Nucleus accumbens (tissue), 56 donors: Measurements from ENCODE around the gene ODF4.
"Not testable (repeated sequence)": the region's sequence is repeated elsewhere in the genome, so short reads cannot be mapped to it uniquely, and the experiment has no call there.

Source experiments
- DNase-seq, 56 donors: peaks; one replicate each; lab custom pipeline; 2025; lab: John Stamatoyannopoulos, UW

ODF4 gene

DNA sequence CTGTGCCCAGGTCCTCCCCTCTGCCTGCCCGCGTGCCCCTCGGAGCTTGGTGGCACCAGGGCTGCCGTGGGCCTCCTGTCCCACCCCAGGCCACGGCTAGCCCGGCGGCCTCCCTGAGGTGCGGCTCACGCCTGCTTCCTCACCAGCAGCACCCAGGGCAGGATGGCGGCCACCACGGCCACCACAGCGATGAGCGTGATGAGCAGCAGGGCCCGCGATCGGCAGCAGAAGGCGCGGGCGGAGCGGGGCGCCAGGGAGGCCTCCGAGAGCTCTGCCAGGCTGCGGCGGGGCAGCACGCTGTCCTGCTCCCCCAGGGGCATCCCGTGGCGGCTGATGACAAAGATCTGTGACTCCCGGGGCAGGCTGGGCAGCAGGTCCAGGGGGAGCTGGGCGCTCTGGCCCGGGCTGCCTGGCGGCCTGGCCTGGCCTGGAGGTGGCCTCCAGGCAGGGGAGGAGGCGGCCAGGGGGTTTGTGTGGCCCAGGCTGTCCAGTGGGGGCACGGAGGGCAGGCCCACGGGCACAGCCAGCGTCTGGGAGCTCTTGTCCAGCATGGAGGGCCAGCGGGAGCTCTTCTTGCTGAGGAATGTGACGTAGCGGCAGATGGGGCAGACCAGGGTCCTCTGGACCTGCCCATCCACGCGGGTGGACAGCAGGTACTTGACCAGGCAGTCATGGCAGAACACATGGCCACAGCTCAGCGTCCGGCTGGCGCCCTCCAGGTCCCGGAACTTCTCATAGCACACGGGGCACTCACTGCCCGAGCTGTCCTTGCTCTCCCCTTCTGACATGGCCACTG, 53.2 kb downstream of the ODF4 start:
- no peak for DNase-seq

DNA sequence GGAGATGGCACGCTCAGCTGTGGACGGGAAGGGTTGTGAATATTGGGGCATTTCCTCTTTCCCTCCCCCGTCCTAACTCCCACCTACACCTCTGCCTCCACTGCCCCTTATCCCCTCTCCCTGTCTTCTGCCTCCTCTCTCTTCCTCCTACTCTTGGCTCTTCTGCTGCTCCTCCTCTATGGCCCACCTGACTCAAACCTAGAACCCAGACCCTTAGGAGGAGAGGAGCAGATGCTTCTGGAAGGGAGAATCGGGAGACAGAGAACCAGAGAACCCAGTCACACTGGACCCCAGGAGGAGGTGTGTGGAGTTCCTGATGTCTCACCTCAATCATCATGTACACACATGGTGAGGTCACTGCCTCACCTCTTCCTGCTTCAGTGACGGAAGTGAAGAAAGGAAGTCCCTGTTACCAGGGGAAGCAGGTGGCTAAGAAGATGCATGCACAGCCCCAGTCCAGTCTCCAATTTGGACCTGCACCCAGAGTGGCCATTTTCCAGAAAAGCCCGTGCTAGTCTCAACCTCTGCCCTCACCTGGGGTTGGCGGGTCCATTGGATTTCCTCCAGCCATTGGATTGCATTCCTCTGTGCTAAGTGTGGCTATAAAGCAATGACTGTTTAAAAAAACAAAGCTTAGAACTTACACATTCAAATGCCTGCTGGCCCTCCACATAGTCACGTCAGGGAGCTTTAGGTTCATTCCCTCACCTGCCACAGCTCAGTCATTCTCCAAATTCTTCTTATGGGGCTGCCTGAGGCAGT, 54.0 kb downstream of the ODF4 start:
- no peak for DNase-seq

DNA sequence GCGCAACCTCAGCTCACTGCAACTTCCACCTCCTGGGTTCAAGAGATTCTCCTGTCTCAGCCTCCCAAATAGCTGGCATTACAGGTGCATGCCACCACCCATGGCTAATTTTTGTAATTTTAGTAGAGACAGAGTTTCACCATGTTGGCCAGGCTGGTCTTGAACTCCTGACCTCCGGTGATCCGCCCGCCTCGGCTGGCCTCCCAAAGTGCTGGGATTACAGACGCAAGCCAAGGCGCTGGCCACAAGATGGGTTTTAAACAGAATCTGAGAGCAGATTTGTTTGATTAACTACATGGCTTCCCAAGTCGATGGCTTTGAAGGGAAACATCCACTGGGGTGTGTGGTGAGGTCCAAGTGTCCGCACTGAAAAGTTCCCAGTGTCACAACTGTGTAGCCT, 54.9 kb downstream of the ODF4 start:
- not testable (repeated sequence) for DNase-seq
